ENCODE data around the gene CHTF18.
"Not testable (repeated sequence)": the region's sequence is repeated elsewhere in the genome, so short reads cannot be mapped to it uniquely, and the experiment has no call there.

CHTF18 gene

GRCh38 chr16:775236-775796, 13.1 kb upstream of the CHTF18 start:
- DNase-seq (ENCODE audit: low read depth in 2 of 3, low spot score in 2 of 3): no peak

DNA sequence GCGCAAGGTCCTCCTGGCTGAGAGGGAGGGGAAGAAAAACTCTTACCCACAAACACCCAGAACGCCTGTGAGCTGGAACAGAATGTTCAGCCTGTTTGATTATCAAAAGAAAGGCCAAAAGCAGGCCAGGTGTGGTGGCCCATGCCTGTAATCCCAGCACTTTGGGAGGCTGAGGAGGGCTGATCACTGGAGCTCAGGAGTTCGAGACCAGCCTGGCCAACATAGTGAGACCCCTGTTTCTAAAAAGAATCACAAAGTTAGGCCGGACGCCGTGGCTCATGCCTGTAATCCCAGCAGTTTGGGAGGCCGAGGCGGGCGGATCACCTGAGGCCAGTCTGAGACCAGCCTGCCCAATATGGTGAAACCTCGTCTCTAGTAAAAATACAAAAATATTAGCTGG, 12.1 kb upstream of the CHTF18 start:
- DNase-seq (ENCODE audit: low read depth in 2 of 3, low spot score in 2 of 3): not testable (repeated sequence)

DNA sequence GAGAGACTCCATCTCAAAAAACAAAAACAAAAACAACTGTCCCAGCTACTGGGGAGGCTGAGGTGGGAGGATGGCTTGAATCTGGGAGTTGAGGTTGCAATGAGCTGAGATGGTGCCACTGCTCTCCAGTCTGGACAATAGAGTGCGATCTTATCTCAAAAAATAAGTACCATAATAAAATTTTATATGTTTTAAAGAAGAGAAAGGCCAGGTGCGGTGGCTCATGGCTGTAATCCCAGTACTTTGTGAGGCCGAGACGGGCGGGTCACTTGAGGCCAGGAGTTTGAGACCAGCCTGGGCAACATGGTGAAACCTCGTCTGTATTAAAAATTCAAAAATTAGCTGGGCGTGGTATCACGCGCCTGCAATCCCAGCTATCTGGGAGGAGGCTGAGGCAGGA, 11.6 kb upstream of the CHTF18 start:
- no peak for DNase-seq (ENCODE audit: low read depth in 2 of 3, low spot score in 2 of 3)

DNA sequence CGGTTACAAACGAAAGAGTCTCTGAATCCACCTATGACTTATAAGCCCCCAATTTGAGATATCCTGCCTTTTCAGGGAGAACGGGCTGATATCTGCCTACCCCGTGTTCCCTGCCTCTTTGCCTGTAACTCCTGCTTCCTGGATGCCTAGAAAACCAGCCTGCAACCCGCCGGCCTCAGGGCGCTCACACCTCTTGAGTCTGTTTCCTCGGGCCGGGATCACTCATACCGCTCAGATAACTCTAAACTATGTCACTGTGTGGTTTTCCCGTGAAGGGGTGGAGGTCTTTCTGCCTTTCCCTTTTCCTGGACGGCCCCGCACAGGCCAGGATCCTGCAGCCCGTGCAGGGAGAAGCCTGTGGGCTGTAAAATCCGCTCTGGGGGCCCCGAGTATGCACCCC, 10.6 kb upstream of the CHTF18 start:
- no peak for DNase-seq (ENCODE audit: low read depth in 2 of 3, low spot score in 2 of 3)

GRCh38 chr16:778447-778846, 10.0 kb upstream of the CHTF18 start:
- no peak for DNase-seq (ENCODE audit: low read depth in 2 of 3, low spot score in 2 of 3)

DNA sequence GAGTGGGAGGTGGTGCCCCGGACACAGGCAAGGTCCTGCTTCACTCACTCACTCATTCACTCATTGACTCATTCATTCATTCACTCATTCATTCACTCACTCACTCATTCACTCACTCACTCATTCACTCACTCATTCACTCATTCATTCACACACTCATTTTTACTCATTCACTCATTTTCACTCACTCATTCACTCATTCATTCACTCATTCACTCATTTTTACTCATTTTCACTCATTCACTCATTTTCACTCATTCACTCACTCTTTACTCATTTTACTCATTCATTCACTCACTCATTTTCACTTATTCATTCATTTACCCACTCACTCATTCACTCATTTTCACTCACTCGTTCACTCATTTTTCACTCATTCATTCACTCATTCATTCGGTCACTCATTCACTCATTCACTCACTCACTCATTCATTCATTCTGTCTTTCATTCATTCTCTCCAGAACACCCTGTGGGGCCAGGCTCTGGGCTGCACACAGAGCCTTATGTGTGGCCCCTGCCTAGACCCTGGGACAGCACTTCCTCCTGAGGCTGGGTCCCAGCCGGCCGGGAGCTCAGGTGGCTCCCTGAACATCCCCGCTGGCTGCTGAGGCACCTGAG, 9.4 kb upstream of the CHTF18 start:
- no peak for DNase-seq (ENCODE audit: low read depth in 2 of 3, low spot score in 2 of 3)

DNA sequence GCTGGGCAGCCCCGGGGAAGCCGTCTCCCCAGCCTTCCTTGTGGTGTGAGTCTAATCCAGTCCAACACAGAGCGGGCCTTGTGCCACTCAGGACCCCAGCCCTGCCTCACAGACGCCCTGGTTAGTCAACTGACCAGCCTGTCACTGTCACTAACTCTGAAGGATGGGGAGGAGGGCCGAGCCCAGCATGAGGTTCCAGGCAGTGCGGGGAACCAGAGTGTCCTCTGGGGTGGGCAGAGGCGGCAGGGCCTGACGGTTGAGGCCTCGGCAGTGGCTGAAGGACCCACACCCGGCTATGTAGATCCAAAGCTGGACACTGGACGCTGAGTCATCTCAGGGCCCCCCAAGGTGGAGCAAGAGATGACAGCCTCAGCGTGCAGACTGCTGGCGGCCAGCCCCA, 8.9 kb upstream of the CHTF18 start:
- DNase-seq (ENCODE audit: low read depth in 2 of 3, low spot score in 2 of 3): no peak

- DNase-seq (ENCODE audit: low read depth in 2 of 3, low spot score in 2 of 3): no peak
Observed at GRCh38 chr16:780296-780695, 8.1 kb upstream of the CHTF18 start.

DNA sequence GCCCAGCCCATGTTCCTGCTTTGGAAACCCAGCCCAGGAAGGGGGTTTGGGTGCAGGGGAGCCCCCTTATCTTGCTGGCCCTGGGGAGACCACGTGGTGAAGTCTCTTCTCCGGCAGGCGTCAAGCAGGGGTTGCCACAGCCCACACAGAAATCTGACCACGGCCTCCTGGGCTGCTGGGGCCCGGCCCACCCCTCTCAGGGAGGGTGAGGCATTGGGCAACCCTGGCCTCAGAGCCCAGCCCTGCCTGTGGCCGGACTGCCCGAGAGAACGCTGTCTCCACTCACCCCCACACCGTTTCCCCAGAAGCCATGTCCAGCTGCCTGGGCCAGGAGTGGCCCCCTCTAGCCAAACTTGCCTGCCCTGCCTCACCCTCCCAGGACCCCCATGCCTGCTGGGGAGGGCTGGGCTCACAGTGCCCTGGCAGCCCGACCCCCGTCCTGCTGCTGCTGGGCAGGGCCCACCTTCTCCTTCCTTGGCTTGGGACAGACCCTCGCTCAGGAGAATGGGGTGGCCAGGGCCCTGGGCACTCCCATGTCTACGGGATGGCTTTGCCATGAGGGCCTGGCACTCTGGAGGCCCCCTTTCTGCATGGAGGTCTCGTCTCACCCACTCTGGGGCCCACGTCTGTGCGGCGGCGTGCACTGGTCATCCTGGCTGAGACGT, 6.9 kb upstream of the CHTF18 start:
- DNase-seq (ENCODE audit: low read depth in 2 of 3, low spot score in 2 of 3): no peak

DNA sequence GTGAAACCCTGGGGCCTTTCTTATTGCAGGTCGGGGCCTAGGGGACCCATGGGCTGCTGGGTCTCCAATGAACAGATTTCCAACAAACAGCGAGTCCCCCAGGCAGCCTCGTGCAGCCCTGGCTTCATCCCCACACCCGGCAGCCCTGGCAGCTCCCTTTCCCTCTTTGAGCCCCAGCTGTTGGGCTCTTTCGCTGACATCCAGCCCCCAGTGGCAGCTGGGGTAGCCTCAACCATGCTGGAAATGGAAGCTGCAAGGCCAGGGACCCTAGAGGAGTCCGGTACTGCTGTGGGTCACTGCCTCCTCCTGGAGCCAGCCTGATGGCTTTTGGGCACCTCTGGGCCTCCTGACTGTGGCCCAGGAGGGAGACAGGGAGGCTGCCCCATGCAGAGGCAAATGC, 6.2 kb upstream of the CHTF18 start:
- no peak for DNase-seq (ENCODE audit: low read depth in 2 of 3, low spot score in 2 of 3)

- DNase-seq (ENCODE audit: low read depth in 2 of 3, low spot score in 2 of 3): no peak
Observed at GRCh38 chr16:782766-783403, 5.5 kb upstream of the CHTF18 start.

DNA sequence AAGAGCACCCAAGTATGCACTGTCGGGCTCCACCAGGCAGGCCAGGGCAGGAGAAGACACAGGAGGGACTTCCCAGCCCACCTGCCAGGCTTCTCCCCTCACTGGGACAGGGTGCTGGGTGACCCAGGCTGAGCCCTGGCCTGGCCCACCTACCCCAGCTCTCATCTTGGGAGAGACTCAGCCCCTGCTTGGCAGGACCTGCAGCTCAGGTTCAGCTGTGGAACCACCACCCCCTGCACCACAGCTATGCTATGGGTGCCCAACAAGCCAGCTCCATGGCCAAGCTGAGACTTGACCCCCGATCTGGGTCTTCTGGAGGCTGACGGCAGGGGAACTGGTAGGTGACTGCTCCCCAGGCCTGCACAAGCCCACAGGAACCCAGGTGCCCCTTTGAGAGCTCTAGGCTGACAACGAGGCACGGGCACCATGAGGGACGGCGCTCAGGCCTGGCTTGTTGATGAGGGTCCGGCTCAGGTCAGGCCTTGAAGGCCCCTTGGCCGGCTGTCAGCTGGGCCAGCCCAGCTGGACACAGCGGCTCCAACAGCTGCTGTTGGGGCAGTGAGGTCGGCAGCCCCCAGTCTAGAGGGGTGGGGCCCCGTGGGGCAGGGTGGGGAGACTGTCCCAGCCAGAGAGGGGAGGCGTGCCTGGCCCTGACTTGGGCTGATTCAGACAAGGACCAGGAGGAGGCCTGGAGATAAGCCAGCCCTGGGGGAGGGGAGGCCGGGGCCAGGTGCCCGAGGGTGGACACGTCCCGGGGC, 4.8 kb upstream of the CHTF18 start:
- DNase-seq (ENCODE audit: low read depth in 2 of 3, low spot score in 2 of 3): no peak

DNA sequence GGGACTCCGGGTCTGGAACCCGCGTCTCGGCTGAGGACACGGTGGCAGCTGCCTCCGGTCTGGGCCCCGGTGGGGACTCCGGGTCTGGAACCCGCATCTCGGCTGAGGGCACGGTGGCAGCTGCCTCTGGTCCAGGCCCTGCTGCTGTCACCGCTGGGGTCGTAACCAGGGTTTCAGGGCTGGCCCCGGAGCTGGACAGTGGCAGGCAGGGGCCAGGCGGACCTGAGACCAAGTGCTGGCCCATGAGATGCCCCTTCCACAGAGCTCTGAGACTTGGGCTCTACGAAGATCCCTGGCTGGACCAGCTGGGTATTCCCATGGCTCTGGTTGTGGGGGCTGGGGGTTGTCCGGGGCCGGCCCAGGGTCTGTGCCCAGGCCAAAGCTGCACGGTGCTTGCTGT, 4.0 kb upstream of the CHTF18 start:
- DNase-seq (ENCODE audit: low read depth in 2 of 3, low spot score in 2 of 3): no peak

DNA sequence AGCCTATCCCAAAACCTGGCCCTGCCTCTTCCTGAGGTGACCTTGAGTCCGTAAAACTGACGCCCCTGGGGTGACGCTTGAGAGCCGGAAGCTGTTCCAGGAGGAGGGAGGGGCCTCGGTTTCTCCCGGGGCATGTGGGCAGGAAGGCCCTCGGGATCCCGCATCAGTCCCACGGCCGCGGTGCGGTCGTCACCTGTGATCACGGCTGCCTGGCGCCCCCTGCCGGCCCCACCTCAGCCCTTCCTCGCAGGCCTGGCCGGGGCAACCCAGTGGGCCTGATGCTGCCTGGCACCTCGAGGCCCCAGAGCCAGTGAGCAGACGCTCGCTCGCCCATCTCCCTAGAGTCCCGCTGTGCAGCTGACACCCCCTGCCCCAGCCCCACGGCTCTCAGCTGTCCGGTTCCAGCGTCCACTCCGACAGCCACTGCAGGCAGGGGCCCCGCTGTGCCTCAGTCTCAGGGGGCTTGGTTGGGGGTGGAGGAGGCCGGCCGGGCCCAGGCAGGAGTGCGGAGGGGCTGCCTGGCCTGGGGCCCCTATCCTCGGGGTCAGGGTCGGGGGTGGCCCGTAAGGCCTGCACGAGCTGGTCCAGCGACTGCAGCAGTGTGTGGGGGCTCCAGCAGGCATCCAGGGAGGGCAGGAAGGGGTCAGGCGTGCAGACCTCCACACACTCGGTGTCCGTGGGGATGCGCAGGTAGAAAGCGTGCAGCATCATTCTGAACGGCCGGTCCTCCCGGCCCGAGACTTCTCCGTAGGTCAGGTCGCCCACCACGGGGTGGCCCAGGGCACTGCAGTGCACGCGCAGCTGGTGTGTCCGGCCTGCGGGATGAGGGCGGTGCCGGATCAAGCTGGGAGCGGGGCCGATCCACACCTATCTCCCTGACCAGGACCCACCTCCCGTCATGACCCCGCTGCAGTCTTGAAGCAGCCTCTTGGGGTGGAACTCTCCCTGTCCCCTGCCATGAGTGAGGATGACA, 2.6 kb upstream of the CHTF18 start:
- peak; percentile 49 to 68 (median 61) for DNase-seq (ENCODE audit: low read depth in 2 of 3, low spot score in 2 of 3)

DNA sequence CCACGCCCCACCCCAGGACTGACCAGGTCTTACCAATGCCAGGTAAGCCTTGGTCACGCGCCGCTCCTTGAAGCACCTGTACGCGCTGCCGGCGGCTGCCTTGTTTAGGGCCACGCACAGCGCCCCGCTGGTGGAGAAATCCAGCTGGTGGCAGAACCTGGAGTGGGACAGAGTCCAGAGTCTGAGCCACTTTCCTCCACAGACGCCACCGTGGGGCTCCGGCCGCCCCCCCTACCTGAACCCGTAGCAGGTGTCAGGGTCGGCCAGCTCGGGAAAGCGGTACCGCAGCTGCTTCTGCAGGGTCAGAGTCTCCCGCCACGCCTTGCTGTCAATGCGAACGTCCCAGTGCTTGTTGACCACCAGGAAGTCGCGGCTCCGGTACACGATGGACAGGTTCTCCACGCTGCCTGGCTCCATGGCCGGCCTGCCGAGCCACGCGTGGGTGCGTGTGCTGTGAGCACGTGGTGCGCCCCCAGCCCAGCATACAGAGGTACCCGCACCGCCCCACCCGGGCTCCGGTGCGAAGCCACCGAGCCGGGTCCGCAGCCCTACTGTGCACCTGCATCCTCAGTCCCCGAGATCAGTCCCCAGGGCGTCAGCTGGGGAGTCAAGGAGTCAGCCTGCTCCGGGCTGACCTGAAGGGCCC, 976 bp upstream of the CHTF18 start:
- no peak for DNase-seq (ENCODE audit: low read depth in 2 of 3, low spot score in 2 of 3)

DNA sequence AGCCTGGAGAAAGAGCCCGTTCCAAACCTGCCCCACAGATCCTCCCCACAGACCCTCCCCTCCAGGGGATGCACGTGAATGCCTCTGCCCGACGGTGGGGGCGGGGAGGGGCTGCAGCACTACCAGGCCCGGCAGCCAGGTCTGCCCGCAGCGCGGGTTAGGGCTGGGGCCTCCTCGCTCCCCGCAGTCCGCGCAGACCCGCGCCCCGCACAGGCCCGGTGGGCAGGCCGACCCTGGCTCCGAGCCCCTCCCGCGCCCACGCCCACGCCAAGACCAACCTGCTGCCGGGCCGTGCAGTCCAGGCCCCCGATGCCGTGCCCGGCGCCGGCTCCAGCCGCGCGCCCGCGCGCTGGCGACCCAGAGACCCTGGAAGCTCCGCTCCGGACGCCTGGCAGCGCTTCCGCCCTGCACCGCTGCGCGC, 432 bp upstream of the CHTF18 start, which contains the start of gene RPUSD1:
RPUSD1 (minus strand) TSS at position 404 of the 421 bp plus-strand sequence. CDS start 644 bp downstream, outside the sequence.
- no peak for DNase-seq (ENCODE audit: low read depth in 2 of 3, low spot score in 2 of 3)

GRCh38 chr16:789191-789850, 901 bp downstream of the CHTF18 start:
- no peak for DNase-seq (ENCODE audit: low read depth in 2 of 3, low spot score in 2 of 3)

- DNase-seq (ENCODE audit: low read depth in 2 of 3, low spot score in 2 of 3): no peak
Observed at GRCh38 chr16:790086-790485, 1.7 kb downstream of the CHTF18 start.

- no peak for DNase-seq (ENCODE audit: low read depth in 2 of 3, low spot score in 2 of 3)
Observed at GRCh38 chr16:791131-791530, 2.7 kb downstream of the CHTF18 start.
